ENCODE data around the gene PAGE2. TPM values are rescaled to one million over a fixed set of nuclear protein-coding genes. Genes with fewer than 3 reads are reported as not detected.
"Not testable (repeated sequence)": the region's sequence is repeated elsewhere in the genome, so short reads cannot be mapped to it uniquely, and the experiment has no call there.

Gene PAGE2
- not detected for polyA plus RNA-seq
- long read RNA-seq, donor 1, result 0 reads
- long read RNA-seq, donor 2, result 0 reads
- long read RNA-seq, donor 3, result 0 reads
- long read RNA-seq, donor 4, result 0 reads
- long read RNA-seq, donor 5, result 0 reads
- long read RNA-seq, donor 6, result 0 reads
- long read RNA-seq, donor 7, result 0 reads
- long read RNA-seq, donor 8, result 0 reads
- long read RNA-seq, donor 9, result 0 reads
- long read RNA-seq, donor 10, result 0 reads

- H3K36me3 ChIP-seq (ENCODE audit: control insufficient read depth in 3 of 3, insufficient read depth in 2 of 3, low read depth in 1 of 3, low read length in 3 of 3), result no peaks in the 10 kb centered on the region
- H3K9me3 ChIP-seq (ENCODE audit: control insufficient read depth in 2 of 2, insufficient read depth in 1 of 2, low read depth in 1 of 2, low read length in 1 of 2), result no peaks in the 10 kb centered on the region
- H3K27me3 ChIP-seq (ENCODE audit: control insufficient read depth in 3 of 3, insufficient read depth in 3 of 3, low read length in 3 of 3), result no peaks in the 10 kb centered on the region
- no peak within 1 kb of the TSS for H3K4me3 ChIP-seq (ENCODE audit: low read depth in 1 of 3, low read length in 3 of 3)
- no peak for DNase-seq
- no peak within 1 kb of the TSS for H3K27ac ChIP-seq (ENCODE audit: low read depth in 1 of 3, low read length in 2 of 3)
- WGBS, 3 donors, result 93 to 95% (median 95%) methylated on average over 30 of the region's 30 CpGs
- no peaks in the 10 kb centered on the region for H3K4me1 ChIP-seq (ENCODE audit: control insufficient read depth in 3 of 3, insufficient read depth in 2 of 3, low read depth in 1 of 3, low read length in 2 of 3)
- no peak for FAIRE-seq
Observed at GRCh38 chrX:55088795-55089489, at the start of gene PAGE2. Gene PAGE2 (plus strand): TSS chrX:55089018. CDS start chrX:55090021, 1,003 bp downstream.

- H3K4me1 ChIP-seq (ENCODE audit: control insufficient read depth in 3 of 3, insufficient read depth in 2 of 3, low read depth in 1 of 3, low read length in 2 of 3), result no peaks in the 10 kb centered on the region
- no peaks in the 10 kb centered on the region for H3K36me3 ChIP-seq (ENCODE audit: control insufficient read depth in 3 of 3, insufficient read depth in 2 of 3, low read depth in 1 of 3, low read length in 3 of 3)
- DNase-seq (no peak), FAIRE-seq (no peak)
- H3K27me3 ChIP-seq (ENCODE audit: control insufficient read depth in 3 of 3, insufficient read depth in 3 of 3, low read length in 3 of 3), result no peaks in the 10 kb centered on the region
- H3K9me3 ChIP-seq (ENCODE audit: control insufficient read depth in 2 of 2, insufficient read depth in 1 of 2, low read depth in 1 of 2, low read length in 1 of 2), result no peaks in the 10 kb centered on the region
- no peak overlapping the region for H3K4me3 ChIP-seq (ENCODE audit: low read depth in 1 of 3, low read length in 3 of 3)
- WGBS, 3 donors, result 79 to 83% (median 80%) methylated on average over 3 of the region's 3 CpGs
- H3K27ac ChIP-seq (ENCODE audit: low read depth in 1 of 3, low read length in 2 of 3), result no peak overlapping the region
Observed at GRCh38 chrX:55039471-55039870, 49.3 kb upstream of the PAGE2 start.

- no peak overlapping the region for H3K27ac ChIP-seq (ENCODE audit: low read depth in 1 of 3, low read length in 2 of 3)
- H3K27me3 ChIP-seq (ENCODE audit: control insufficient read depth in 3 of 3, insufficient read depth in 3 of 3, low read length in 3 of 3), result no peaks in the 10 kb centered on the region
- H3K9me3 ChIP-seq (ENCODE audit: control insufficient read depth in 2 of 2, insufficient read depth in 1 of 2, low read depth in 1 of 2, low read length in 1 of 2), result no peaks in the 10 kb centered on the region
- FAIRE-seq (no peak), DNase-seq (no peak)
- WGBS, 3 donors, result 93 to 99% (median 98%) methylated on average over 6 of the region's 6 CpGs
- no peak overlapping the region for H3K4me3 ChIP-seq (ENCODE audit: low read depth in 1 of 3, low read length in 3 of 3)
- H3K36me3 ChIP-seq (ENCODE audit: control insufficient read depth in 3 of 3, insufficient read depth in 2 of 3, low read depth in 1 of 3, low read length in 3 of 3), result no peaks in the 10 kb centered on the region
- no peaks in the 10 kb centered on the region for H3K4me1 ChIP-seq (ENCODE audit: control insufficient read depth in 3 of 3, insufficient read depth in 2 of 3, low read depth in 1 of 3, low read length in 2 of 3)
Observed at GRCh38 chrX:55041514-55041913, 47.3 kb upstream of the PAGE2 start.

GRCh38 chrX:55050599-55050998, 38.2 kb upstream of the PAGE2 start:
- WGBS, 3 donors, result 76 to 92% (median 89%) methylated on average over 2 of the region's 2 CpGs
- H3K36me3 ChIP-seq (ENCODE audit: control insufficient read depth in 3 of 3, insufficient read depth in 2 of 3, low read depth in 1 of 3, low read length in 3 of 3); H3K27me3 ChIP-seq (ENCODE audit: control insufficient read depth in 3 of 3, insufficient read depth in 3 of 3, low read length in 3 of 3); H3K9me3 ChIP-seq (ENCODE audit: control insufficient read depth in 2 of 2, insufficient read depth in 1 of 2, low read depth in 1 of 2, low read length in 1 of 2); H3K27ac ChIP-seq (ENCODE audit: low read depth in 1 of 3, low read length in 2 of 3); FAIRE-seq; DNase-seq; H3K4me1 ChIP-seq (ENCODE audit: control insufficient read depth in 3 of 3, insufficient read depth in 2 of 3, low read depth in 1 of 3, low read length in 2 of 3); H3K4me3 ChIP-seq (ENCODE audit: low read depth in 1 of 3, low read length in 3 of 3): not testable (repeated sequence)

GRCh38 chrX:55056820-55057674, 31.8 kb upstream of the PAGE2 start:
- Histone ChIP-seq H3K4me1 (ENCODE audit: control insufficient read depth in 3 of 3, insufficient read depth in 2 of 3, low read depth in 1 of 3, low read length in 2 of 3) (no peaks in the 10 kb centered on the region), H3K36me3 (ENCODE audit: control insufficient read depth in 3 of 3, insufficient read depth in 2 of 3, low read depth in 1 of 3, low read length in 3 of 3) (no peaks in the 10 kb centered on the region), H3K27ac (ENCODE audit: low read depth in 1 of 3, low read length in 2 of 3) (no peak overlapping the region), H3K4me3 (ENCODE audit: low read depth in 1 of 3, low read length in 3 of 3) (no peak overlapping the region), H3K9me3 (ENCODE audit: control insufficient read depth in 2 of 2, insufficient read depth in 1 of 2, low read depth in 1 of 2, low read length in 1 of 2) (no peaks in the 10 kb centered on the region), H3K27me3 (ENCODE audit: control insufficient read depth in 3 of 3, insufficient read depth in 3 of 3, low read length in 3 of 3) (no peaks in the 10 kb centered on the region)
- no peak for FAIRE-seq
- peak; percentile 2 to 9 for DNase-seq
- WGBS, 3 donors, result 15 to 34% (median 23%) methylated on average over 7 of the region's 7 CpGs

GRCh38 chrX:55057675-55058249, 31.1 kb upstream of the PAGE2 start:
- no peak for FAIRE-seq
- Histone ChIP-seq H3K9me3 (ENCODE audit: control insufficient read depth in 2 of 2, insufficient read depth in 1 of 2, low read depth in 1 of 2, low read length in 1 of 2) (no peaks in the 10 kb centered on the region), H3K27me3 (ENCODE audit: control insufficient read depth in 3 of 3, insufficient read depth in 3 of 3, low read length in 3 of 3) (no peaks in the 10 kb centered on the region), H3K36me3 (ENCODE audit: control insufficient read depth in 3 of 3, insufficient read depth in 2 of 3, low read depth in 1 of 3, low read length in 3 of 3) (no peaks in the 10 kb centered on the region), H3K4me3 (ENCODE audit: low read depth in 1 of 3, low read length in 3 of 3) (no peak overlapping the region), H3K27ac (ENCODE audit: low read depth in 1 of 3, low read length in 2 of 3) (no peak overlapping the region), H3K4me1 (ENCODE audit: control insufficient read depth in 3 of 3, insufficient read depth in 2 of 3, low read depth in 1 of 3, low read length in 2 of 3) (no peaks in the 10 kb centered on the region)
- peak; percentile 31 to 37 for DNase-seq
- WGBS, 3 donors, result 15 to 22% (median 19%) methylated on average over 5 of the region's 5 CpGs

- not testable (repeated sequence) for DNase-seq, FAIRE-seq
- 73 to 75% (median 74%) methylated on average over 2 of the region's 2 CpGs for WGBS, 3 donors
Observed at GRCh38 chrX:55067180-55067579, 21.6 kb upstream of the PAGE2 start.

GRCh38 chrX:55072286-55072685, 16.5 kb upstream of the PAGE2 start:
- WGBS, 3 donors, result 75 to 93% (median 85%) methylated on average over 3 of the region's 3 CpGs
- H3K36me3 ChIP-seq (ENCODE audit: control insufficient read depth in 3 of 3, insufficient read depth in 2 of 3, low read depth in 1 of 3, low read length in 3 of 3), result no peaks in the 10 kb centered on the region
- no peaks in the 10 kb centered on the region for H3K4me1 ChIP-seq (ENCODE audit: control insufficient read depth in 3 of 3, insufficient read depth in 2 of 3, low read depth in 1 of 3, low read length in 2 of 3)
- no peak overlapping the region for H3K4me3 ChIP-seq (ENCODE audit: low read depth in 1 of 3, low read length in 3 of 3)
- no peak for DNase-seq
- H3K27me3 ChIP-seq (ENCODE audit: control insufficient read depth in 3 of 3, insufficient read depth in 3 of 3, low read length in 3 of 3), result no peaks in the 10 kb centered on the region
- no peak for FAIRE-seq
- no peak overlapping the region for H3K27ac ChIP-seq (ENCODE audit: low read depth in 1 of 3, low read length in 2 of 3)
- H3K9me3 ChIP-seq (ENCODE audit: control insufficient read depth in 2 of 2, insufficient read depth in 1 of 2, low read depth in 1 of 2, low read length in 1 of 2), result no peaks in the 10 kb centered on the region

More at GRCh38 chrX:55067180-55067579, 21.6 kb upstream of the PAGE2 start:
- H3K4me3 ChIP-seq (ENCODE audit: low read depth in 1 of 3, low read length in 3 of 3); H3K36me3 ChIP-seq (ENCODE audit: control insufficient read depth in 3 of 3, insufficient read depth in 2 of 3, low read depth in 1 of 3, low read length in 3 of 3); H3K27ac ChIP-seq (ENCODE audit: low read depth in 1 of 3, low read length in 2 of 3); H3K9me3 ChIP-seq (ENCODE audit: control insufficient read depth in 2 of 2, insufficient read depth in 1 of 2, low read depth in 1 of 2, low read length in 1 of 2); H3K27me3 ChIP-seq (ENCODE audit: control insufficient read depth in 3 of 3, insufficient read depth in 3 of 3, low read length in 3 of 3); H3K4me1 ChIP-seq (ENCODE audit: control insufficient read depth in 3 of 3, insufficient read depth in 2 of 3, low read depth in 1 of 3, low read length in 2 of 3): not testable (repeated sequence)

All from small intestine (tissue), 16 donors.